WTC11 (cell line): ENCODE measurements around the gene CLTA.
"Not testable (repeated sequence)": the region's sequence is repeated elsewhere in the genome, so short reads cannot be mapped to it uniquely, and the experiment has no call there.

Experiments
- ATF3 ChIP-seq: sonication (generic); formaldehyde crosslinking; conservative IDR thresholded peaks from 2 replicates; pipeline ENCODE4 v1.8.1; 2022; ENCODE audit warnings: mild to moderate bottlenecking, missing genetic modification reagents
- CREM ChIP-seq: sonication (generic); formaldehyde crosslinking; IDR thresholded peaks from 2 replicates; pipeline ENCODE4 v1.8.1; 2022; ENCODE audit warnings: mild to moderate bottlenecking, missing genetic modification reagents, moderate library complexity
- CTCF ChIP-seq: fragments of 200-600 bp; IDR thresholded peaks from 2 replicates; pipeline ENCODE4 v1.8.0; 2022; ENCODE audit warnings: antibody characterized with exemption
- NFYB ChIP-seq: sonication (generic); formaldehyde crosslinking; conservative IDR thresholded peaks from 2 replicates; pipeline ENCODE4 v1.8.0; 2022; ENCODE audit warnings: low read depth, missing genetic modification reagents
- SMAD3 ChIP-seq: sonication (generic); formaldehyde crosslinking; IDR thresholded peaks from 2 replicates; pipeline ENCODE4 v1.8.0; 2022; ENCODE audit warnings: missing genetic modification reagents, mild to moderate bottlenecking, borderline replicate concordance
- SOX15 ChIP-seq: fragments of 250-450 bp; sonication (Bioruptor Pico); IDR thresholded peaks from 2 replicates; pipeline ENCODE4 v1.9.0; 2021; ENCODE audit warnings: mild to moderate bottlenecking
- ZBTB21 ChIP-seq: sonication (generic); formaldehyde crosslinking; IDR thresholded peaks from 2 replicates; pipeline ENCODE4 v1.8.1; 2023; ENCODE audit warnings: mild to moderate bottlenecking, missing genetic modification reagents, borderline replicate concordance
- ZBTB43 ChIP-seq: sonication (generic); formaldehyde crosslinking; IDR thresholded peaks from 2 replicates; pipeline ENCODE4 v1.8.1; 2023; ENCODE audit warnings: mild to moderate bottlenecking, missing genetic modification reagents

GRCh38 chr9:36176496-36176895, 14.2 kb upstream of the CLTA start:
- TF ChIP-seq CREM; ZBTB21 (CRISPR knock-in tag); CTCF; SOX15 (CRISPR knock-in tag); ZBTB43 (CRISPR knock-in tag); NFYB; ATF3; SMAD3 (CRISPR knock-in tag): not testable (repeated sequence)
